IPS-NIHi7 (cell line): ENCODE data around the gene FBXO38.

ENCODE experiments used
- DNase-seq: peaks from one replicate; pipeline ENCODE4 v3.0.0; 2012; ENCODE audit warnings: mixed read lengths; ENCODE audit errors: extremely low spot score

Gene FBXO38

DNA sequence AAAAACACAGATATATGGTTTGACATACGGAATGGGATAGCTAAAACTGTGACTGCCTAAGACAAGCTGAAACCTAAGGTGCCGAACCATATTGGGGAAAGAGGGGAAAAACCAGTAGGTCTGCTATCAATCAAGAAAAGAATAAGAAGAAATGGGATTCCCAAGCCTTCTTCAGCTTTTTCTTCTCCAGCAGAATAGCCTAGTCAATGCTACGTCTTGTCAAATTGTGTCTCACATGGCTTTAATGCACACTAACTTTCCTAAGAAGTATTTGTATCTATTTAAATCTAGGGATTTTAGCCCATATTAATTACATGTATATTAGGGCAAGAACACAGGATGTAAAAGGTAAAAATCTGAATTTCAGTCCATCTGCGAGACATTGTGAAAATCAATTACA is 797 bp upstream of the FBXO38 start:
- DNase-seq: no peak

DNA sequence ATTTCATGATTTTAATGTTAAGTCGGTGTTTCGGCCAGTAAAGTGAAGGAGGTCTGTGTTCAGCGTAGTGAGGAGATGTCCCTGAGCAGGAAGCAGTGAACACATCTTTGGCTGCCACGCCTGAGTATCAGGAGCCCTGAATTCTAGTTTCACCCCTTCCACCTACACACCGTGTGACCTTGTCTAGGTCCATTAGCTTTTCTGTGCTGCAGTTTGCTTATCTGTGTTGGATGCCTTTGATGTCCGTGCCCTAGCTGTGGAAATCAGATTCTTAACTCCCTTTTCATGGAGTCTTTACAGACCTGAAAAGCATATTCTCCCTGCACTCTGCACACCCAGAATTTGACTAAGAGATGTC is 601 bp downstream of the FBXO38 start:
- DNase-seq: peak; percentile 10

DNA sequence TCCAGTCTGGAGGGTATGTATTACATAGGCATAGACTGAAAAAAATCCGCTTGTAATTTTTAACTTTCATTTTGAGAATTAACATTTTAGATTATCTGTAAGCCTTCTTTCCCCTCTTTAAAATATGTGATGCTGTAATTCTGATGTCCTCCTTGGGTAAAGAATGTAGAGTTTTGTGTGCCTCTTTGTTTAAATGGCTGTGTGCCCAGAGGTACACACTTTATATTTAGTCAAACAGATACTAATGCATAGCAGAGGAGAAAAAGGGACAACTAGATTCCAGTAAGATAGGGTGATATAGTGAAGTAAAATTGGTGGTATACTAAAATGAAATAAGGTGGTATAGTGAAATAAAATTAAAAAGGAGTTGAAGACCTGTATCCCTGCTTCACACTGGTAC is 1.3 kb downstream of the FBXO38 start:
- DNase-seq: no peak

DNA sequence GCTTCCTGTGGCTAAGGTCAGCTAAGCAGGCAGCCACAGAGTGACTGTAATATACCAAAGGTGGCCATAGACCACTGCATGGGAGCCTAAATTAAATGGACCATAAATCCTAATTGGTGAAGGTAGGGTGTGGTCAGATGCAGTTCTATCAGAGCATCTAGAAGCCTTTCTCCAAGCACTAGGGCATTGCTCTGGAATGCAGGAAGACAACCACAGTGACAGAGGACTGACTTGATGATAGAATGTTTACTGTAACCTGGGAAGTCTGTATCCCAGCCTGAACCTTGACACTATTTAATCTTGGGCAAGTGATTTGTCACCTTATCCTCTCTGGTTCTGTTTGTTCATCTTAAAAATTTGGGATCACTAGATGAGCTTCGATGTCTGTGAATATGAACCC is 2.3 kb downstream of the FBXO38 start:
- DNase-seq: no peak

DNA sequence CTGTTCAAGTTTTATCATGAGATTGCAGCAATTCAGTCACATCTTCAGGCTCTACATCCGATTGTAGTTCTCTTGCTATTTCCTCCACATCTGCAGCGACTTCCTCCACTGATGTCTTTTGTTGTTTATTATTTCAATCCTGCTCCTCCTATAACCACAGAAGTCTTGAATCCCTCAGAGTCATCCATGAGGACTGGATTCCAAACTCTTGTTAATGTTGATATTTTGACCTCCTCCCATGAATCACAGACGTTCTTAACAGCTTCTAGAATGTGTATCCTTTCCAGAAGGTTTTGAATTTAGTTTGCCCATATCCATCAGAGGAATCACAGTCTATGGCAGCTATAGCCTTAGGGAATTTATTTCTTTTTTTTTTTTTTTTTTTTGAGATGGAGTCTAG is 3.6 kb downstream of the FBXO38 start:
- no peak for DNase-seq

DNA sequence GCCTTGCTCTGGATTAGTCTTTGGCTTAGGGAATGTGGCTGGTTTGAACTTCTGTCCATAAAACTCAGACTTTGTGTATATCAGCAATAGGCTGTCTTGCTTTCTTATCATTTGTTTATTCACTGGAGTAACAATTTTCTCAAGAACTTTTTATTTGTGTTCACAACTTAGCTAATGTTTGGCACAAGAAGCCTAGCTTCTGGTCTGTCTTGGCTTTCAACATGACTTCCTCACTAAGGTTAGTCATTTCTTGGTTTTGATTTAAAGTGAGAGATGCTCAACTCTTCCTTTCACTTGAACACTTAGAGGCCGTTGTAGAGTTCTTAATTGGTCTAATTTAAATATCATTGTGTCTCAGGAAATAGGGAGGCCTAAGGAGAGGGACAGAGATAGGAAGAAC is 4.9 kb downstream of the FBXO38 start:
- no peak for DNase-seq

DNA sequence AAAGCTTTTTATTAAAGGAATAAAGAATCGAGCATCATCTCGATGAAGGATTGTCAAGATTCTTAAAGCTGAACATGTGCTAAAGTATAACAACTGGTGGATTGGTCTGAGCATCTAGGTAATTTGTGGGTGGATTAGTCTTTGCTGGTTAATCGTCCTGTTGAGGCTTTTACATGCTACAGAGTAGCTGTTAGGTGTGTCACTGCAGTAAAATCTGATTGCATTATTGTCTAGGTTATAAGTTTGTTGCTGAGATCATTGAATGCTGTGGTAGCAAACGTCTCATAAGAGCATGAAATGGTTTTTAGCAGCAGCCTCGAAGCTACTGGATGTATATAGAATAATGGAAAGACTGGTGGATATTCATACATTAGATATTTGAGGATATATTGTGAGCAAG is 7.2 kb downstream of the FBXO38 start:
- DNase-seq: no peak

DNA sequence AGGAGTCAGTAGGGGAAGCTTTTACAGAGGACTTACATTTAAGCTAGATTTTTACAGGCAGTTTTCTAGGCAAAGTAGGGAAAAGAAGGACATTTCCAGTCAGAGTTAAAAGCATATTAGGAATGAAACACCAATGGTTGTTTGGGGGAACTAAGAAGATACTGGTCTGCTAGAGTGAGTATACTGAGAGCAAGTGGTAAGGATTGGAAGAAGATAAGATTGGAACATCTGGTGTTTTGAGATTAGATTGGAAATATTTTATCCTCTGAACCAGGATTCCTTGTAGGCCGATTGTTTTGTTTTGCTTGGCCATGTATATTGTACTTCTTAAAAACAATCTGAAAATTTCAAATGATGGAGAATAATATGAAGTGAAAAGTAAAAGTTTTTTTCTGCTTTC is 7.7 kb downstream of the FBXO38 start:
- no peak for DNase-seq

DNA sequence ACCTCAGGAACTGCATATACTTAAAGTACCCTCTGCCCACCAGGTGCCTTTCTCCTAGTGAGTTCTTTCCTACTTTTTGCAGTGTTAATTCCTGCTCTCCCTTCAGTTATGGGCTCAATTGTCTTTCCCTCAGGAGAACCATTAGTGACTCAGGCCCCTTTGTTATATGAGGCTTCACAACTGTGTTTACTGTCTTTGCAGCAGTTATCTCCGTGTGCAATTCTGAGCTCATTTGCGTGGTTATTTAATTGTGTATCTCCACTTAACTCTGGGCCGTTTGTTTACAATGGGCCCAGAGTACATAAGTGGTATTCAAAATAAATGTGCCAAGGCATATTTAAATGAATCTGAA is 9.6 kb downstream of the FBXO38 start:
- DNase-seq: peak; percentile 21

DNA sequence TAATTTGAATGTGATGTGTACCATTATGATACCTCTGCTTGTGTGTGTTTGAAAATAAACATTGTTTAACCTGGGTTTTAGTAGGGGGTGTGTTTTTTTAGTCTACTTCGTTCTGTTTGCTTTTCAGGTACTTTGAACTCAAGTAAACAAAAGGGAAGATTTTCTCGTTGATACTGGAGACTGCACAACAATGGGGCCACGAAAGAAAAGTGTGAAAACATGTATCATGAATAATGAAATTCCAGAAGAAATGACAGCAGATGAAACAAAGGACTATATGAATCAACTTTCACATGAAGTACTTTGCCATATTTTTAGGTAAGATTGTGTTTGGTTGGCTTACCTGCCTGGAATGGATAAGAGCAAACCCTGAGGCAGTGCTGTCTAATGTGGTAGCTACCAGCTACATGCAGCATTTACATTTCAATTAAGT is 10.8 kb downstream of the FBXO38 start:
- no peak for DNase-seq

DNA sequence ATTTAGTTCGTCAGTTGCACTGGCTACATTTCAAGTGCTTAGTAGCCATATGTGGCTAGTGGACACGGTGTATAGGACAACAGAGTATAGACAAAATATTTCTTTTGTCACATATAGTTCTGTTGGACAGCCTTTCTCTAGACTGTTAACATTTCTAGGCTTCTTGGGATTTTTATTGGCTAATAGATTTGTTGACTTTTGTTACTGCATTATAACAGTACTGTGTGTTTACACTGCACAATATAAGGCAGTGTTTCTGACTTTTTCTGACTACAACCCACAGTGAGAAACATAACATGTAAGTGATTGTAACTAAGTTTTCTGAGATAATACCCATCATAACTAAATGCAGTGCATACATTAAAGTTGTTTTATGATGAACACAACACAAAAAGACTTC is 11.3 kb downstream of the FBXO38 start:
- DNase-seq: no peak

DNA sequence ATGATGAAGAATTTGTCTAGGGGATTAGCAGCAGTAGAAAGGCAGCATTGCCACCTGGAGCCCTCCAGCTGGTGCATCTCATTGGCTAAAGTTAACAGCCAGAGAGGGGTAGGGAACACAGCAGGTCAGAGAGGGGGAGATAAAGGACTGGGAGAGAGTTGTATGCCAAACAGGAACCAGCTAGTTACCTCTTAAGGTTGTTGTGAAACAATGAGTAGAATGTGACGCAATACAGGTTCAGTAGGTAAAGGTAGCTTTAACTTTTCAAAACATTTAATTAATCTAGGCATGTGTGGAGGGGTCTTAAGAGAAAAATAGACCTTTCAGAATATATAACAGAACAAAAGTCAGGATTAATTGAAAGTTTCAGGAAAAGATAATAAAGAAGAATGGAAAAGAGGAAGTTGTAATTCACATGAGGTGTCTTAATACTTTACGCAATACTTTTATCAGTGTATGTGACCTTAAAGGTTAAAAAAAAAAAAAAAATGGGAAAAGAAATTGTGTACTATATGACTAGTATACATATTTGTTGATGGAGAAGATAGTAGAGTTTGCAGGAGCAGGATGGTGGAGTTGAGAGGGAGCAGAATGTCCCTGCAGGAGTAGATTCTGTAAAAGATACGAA is 14.3 kb downstream of the FBXO38 start:
- DNase-seq: peak; percentile 70

DNA sequence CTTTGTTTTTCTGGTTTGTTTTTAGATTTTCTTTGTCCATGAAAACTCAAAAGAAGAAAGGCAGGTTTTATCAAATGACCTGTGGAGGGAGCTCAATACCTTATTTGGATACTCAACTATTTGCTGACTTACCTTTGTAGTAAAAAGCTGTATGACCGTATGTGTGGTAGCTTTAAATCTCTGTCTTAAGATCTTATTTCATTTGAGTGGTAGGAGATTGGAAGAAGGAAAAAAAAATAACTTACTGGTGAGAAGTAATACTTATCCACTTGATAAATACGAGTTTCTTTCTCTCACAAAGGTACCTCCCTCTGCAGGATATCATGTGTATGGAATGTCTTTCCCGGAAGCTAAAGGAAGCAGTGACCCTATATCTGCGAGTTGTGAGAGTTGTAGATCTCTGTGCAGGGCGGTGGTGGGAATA is 15.0 kb downstream of the FBXO38 start:
- peak; percentile 20 for DNase-seq

DNA sequence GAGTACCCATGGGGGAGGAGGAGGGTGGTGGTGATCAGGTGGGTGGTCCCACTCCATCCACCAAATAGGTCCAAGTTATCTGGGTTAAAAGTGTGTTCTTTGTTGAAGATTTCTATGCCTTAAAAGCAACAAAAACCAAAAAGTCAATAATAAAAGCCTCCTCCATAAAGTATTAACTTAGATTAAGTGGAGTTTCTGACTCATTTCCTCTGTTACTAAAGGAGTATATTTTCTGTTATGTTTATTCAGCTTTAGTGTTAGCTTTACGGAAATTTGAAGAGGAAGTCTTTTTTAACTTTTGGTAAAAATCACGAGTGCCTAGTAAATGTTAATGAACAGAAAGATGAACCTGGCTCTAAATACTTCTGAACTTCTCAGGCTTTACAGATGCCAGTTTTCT is 17.8 kb downstream of the FBXO38 start:
- DNase-seq: no peak

DNA sequence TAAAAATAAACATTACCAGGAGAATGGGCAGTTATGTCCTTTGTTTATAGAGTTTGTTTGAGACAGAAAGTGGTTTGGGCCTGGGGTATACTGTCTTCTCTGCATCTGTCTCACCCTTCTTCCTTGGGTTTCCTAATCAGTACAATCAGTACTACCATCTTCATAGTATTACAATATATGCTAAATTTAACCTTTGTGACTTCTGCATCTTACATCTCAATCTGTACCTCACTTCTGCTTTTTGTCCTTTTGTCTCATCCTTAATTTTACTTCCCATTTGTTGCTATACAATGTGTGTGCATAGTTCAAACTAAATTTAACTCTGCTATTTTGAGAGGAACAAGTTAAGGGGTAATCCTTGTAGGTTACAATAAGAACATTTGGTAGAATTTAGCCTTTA is 19.6 kb downstream of the FBXO38 start:
- DNase-seq: no peak

DNA sequence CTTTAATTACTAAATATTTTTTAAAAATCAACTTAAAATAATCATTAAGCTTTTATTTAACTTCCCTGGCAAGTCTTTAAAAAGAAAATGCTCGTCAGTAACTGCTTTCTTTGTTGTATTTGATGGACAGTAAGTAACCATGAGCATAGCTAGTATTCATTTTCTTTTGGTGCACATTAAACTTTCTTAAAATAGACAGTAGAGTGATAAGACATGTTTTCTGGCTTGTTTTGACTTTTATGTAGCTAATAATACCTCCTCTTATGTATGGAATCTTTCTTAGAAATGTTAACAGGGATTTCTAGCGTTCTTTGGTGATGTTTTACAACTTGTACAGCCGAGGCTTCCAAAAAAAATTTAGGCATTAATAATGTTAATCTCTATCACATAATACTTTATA is 22.6 kb downstream of the FBXO38 start:
- no peak for DNase-seq

DNA sequence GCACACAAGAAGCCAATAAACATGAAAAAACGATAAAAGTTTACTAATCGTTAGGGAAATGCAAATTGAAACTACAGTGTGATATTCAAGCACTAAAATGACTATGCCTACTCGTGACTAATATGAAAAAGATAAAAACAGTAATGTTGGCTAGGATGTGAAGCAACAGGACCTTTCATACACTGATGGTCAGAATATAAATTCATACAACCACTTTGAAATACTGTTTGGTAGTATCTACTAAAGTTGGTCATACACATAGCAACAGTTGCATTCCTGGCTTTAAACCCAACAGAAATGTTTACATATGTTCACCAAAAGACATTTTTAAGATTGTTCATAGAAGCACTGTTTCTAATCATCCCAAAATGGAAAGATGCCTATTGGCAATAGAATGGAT is 24.3 kb downstream of the FBXO38 start:
- DNase-seq: no peak

DNA sequence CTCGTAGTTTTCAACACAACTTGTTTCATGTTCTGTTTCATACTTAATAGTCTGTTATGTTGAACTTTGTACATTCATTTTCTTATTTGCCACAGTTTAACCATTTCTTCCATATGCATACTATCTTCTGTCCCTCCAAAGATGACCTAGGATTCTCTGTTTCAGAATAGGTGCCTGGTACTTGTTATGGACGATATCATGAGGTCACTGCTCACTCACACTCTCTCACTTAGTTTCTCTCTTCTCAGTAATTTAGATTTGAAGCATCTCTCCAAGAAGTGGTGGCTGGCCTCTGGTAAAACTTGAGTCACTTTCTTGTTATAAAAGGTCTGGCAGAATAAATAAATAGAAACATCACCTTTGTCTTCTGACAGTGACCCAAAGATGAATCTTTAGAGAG is 28.4 kb downstream of the FBXO38 start:
- DNase-seq: no peak

DNA sequence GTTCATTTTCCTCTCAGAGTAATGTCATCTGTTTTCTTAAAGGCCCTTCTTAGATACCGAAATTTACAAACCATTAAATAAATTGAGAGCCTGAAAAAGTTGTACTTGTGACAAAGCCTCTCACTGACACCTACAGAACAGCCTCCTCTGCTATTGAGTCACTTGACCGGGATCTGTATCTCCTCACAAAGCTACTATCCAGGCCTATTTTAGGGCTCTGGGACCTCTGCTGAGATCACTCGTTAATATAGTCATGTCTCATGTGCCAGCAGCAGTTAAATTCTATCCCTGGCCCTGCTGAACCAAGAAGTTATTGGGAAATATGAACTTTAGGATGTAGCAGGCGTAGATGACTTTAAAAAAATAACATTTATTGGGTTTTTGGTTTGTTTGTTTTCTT is 31.1 kb downstream of the FBXO38 start:
- DNase-seq: no peak

DNA sequence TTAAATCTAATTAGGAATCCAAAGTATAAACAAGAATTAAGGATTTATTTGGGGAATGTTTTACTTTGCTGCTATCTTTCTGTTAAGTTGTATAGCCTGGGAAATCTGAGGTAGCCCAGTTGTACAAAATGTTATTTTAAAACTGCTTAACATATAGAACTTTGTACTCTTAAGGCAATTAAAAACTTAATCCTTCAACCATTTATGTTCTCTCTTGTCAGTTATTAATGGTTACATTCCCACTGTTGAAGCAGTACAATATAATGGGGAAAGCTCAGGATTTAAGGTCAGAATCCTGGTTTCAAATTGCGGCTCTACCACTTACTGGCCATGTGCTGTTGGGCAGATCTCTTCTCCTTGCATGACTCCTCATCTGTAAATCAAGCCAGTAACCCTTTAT is 32.7 kb downstream of the FBXO38 start:
- DNase-seq: no peak

DNA sequence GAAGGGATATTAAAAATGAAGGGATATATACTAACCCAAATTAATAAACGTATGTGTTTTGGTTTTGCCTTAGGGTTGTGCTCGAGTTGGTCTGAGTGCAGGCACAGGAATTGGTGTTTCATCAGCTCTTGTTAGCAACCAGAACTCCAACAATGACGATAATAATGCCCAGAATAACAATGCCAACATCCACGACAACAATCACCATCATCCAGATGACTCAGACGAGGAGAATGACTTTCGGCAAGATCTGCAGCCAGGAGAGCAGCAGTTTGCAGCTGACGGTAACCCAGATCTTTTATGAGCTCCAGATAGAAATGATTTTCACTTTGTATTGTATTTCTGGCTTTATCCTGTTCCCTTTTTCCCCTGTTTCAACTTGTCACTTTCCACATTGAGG is 33.2 kb downstream of the FBXO38 start:
- DNase-seq: no peak

DNA sequence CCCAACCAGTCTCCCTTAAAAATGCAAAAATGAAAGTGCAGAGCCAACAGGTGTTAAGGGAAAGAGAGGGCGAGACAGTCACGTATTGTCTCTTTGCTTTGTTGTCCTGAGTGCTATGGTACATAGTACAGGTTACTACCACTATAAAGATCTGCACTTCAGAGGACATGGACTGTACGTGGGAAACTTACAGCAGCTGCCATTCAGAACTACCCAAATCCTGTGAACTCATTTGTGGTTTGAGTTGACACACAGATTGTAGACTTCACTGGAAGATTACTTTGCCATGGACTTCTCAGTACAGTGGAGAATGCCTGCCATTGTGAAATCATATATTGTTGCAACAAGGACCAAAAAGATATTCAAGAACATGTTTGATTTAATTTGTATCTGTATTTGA is 34.8 kb downstream of the FBXO38 start:
- DNase-seq: no peak

DNA sequence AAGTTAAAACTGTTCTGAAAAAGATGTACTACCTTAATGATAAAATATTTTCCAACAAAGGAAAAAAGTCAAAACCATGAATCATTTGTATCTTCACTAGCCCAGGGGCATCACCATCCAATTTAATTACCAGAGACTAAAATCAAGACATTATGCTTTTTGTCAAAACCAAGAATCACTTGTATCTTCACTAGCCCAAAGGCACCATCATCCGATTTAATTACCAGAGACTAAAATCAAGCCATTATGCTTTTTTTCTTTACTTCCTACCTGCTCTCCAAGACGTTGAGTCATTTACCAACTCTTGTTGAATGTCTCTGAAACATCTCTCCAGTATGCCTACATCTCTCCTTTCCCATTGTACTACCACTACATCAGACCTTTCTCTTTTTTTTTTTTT is 37.9 kb downstream of the FBXO38 start:
- DNase-seq: no peak

DNA sequence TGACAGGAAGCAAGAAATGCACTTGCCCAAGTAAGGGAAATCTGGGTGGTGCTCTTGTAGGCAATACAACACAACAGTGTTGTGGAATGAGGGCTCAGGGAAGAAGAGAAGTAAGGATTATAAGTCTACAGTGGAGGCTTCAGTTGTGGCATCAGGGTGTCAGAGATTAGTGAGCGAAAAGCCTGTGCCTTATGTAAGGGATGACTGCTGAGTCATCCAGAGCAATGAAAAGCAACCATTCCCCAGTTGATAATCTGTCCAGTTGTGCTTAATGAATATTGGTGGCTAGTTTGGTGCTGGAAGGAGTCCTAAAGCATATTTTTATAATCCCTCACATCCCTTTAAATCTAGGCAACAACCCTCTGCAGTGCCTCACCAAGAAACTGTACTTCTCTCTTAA is 42.0 kb downstream of the FBXO38 start:
- no peak for DNase-seq

DNA sequence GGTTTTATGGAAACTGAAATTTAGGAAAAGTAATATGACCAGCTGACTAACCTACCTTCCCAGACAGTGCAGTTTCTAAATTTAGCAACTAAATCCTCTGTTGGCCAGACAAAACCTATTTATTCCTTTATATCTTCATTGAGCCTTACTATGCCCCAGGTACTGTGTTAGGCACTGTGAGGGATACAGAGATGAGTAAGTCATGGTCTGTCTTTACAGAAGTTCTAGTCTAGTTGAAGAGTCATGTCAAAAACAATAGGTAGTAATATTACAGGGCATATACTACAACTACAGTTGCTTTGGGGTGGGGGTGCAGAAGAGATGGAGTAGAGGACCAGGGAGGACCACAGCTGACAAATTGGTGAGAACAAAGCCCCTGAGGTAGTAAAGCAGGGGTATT is 42.8 kb downstream of the FBXO38 start:
- no peak for DNase-seq
